ENCODE data around the gene PKMYT1. TPM values are rescaled to one million over a fixed set of nuclear protein-coding genes. Genes with fewer than 3 reads are reported as not detected.

PKMYT1 gene
- total RNA-seq, 8 experiments from 2014 or later, result 0.36 to 48.7 (median 3.6) TPM

- Histone ChIP-seq H3K4me3 (no peak overlapping the region), H3K4me1 (replicated peaks in 1 of 2) (peaks cover 12 to 28% of the 10 kb centered on the region in 2 donors), H3K27ac (no peak overlapping the region)
- 60 to 100% (median 85%) methylated on average over 2 to 6 of the region's 15 CpGs; no CpG with 5 or more reads in 6 of the 10 experiments for WGBS, 10 experiments
- in situ Hi-C loops (cut with MboI; ENCODE audit: low pct_unique_long_range_greater_than_20kb in 2 of 9, low sequenced_read_pairs in 9 of 9, unreplicated experiment in 9 of 9), result no loop called here
- no peak for ATAC-seq (replicated peaks in 6 of 8)
These were observed 5.7 kb upstream of the PKMYT1 start for GRCh38 chr16:2985893-2986355.

- no peak overlapping the region for H3K27ac ChIP-seq
- in situ Hi-C loops (cut with MboI; ENCODE audit: low pct_unique_long_range_greater_than_20kb in 2 of 9, low sequenced_read_pairs in 9 of 9, unreplicated experiment in 9 of 9), result no loop called here
- WGBS, 10 experiments, result 100% methylated on average over 1 of the region's 9 CpGs; no CpG with 5 or more reads in 9 of the 10 experiments
These were observed 5.2 kb upstream of the PKMYT1 start for GRCh38 chr16:2985462-2985861.

GRCh38 chr16:2983706-2984136, 3.5 kb upstream of the PKMYT1 start:
- Histone ChIP-seq H3K27ac (no peak overlapping the region), H3K4me1 (replicated peaks in 1 of 2) (peaks cover 14 to 32% of the 10 kb centered on the region in 2 donors), H3K4me3 (peak overlapping the region; percentile 0 to 25 (median 16))
- in situ Hi-C loops (cut with MboI; ENCODE audit: low pct_unique_long_range_greater_than_20kb in 2 of 9, low sequenced_read_pairs in 9 of 9, unreplicated experiment in 9 of 9), result no loop called here
- peak; percentile 39 to 72 (median 66) for ATAC-seq (replicated peaks in 6 of 8)
- WGBS, 10 experiments, result 0 to 69% (median 29%) methylated on average over 1 to 15 of the region's 42 CpGs; no CpG with 5 or more reads in 4 of the 10 experiments

More at GRCh38 chr16:2985462-2985861, 5.2 kb upstream of the PKMYT1 start:
- Histone ChIP-seq H3K4me3 (no peak overlapping the region), H3K4me1 (replicated peaks in 1 of 2) (peaks cover 14 to 29% of the 10 kb centered on the region in 2 donors)
- ATAC-seq (replicated peaks in 6 of 8), result no peak

GRCh38 chr16:2982402-2982801, 2.2 kb upstream of the PKMYT1 start:
- ATAC-seq (replicated peaks in 6 of 8), result peak in 1 of 8 experiments; percentile 37
- Histone ChIP-seq H3K4me1 (replicated peaks in 1 of 2) (peaks cover 7 to 19% of the 10 kb centered on the region in 2 donors), H3K4me3 (no peak overlapping the region), H3K27ac (no peak overlapping the region)
- in situ Hi-C loops (cut with MboI; ENCODE audit: low pct_unique_long_range_greater_than_20kb in 2 of 9, low sequenced_read_pairs in 9 of 9, unreplicated experiment in 9 of 9), result no loop called here
- 29 to 89% (median 63%) methylated on average over 2 to 5 of the region's 5 CpGs; no CpG with 5 or more reads in 2 of the 10 experiments for WGBS, 10 experiments

GRCh38 chr16:2981899-2982250, 1.6 kb upstream of the PKMYT1 start:
- ATAC-seq (replicated peaks in 6 of 8), result no peak
- in situ Hi-C loops (cut with MboI; ENCODE audit: low pct_unique_long_range_greater_than_20kb in 2 of 9, low sequenced_read_pairs in 9 of 9, unreplicated experiment in 9 of 9), result no loop called here
- 0% methylated on average over 1 of the region's 4 CpGs; no CpG with 5 or more reads in 8 of the 10 experiments for WGBS, 10 experiments
- Histone ChIP-seq H3K27ac (no peak overlapping the region), H3K4me1 (replicated peaks in 1 of 2) (peaks cover 7 to 15% of the 10 kb centered on the region in 2 donors), H3K4me3 (no peak overlapping the region)

- no peak for ATAC-seq (replicated peaks in 6 of 8)
- H3K4me3 ChIP-seq, result peak overlapping the region in 3 of 5 donors; percentile 48 to 77 (median 58)
- no peak overlapping the region for H3K27ac ChIP-seq
- in situ Hi-C loops (cut with MboI; ENCODE audit: low pct_unique_long_range_greater_than_20kb in 2 of 9, low sequenced_read_pairs in 9 of 9, unreplicated experiment in 9 of 9), result no loop called here
- 50 to 100% (median 62%) methylated on average over 1 to 22 of the region's 33 CpGs; no CpG with 5 or more reads in 3 of the 10 experiments for WGBS, 10 experiments
- H3K4me1 ChIP-seq (replicated peaks in 1 of 2), result peaks cover 7 to 15% of the 10 kb centered on the region in 2 donors
These were observed 1.1 kb upstream of the PKMYT1 start for GRCh38 chr16:2981177-2981898.

GRCh38 chr16:2979669-2980226, 498 bp downstream of the PKMYT1 start:
- ATAC-seq (replicated peaks in 6 of 8), result peak in 3 of 8 experiments; percentile 9 to 29 (median 10)
- in situ Hi-C loops (cut with MboI; ENCODE audit: low pct_unique_long_range_greater_than_20kb in 2 of 9, low sequenced_read_pairs in 9 of 9, unreplicated experiment in 9 of 9), result no loop called here
- H3K4me1 ChIP-seq (replicated peaks in 1 of 2), result peaks cover 7 to 15% of the 10 kb centered on the region in 2 donors
- peak overlapping the region; percentile 48 to 77 (median 61) for H3K4me3 ChIP-seq
- no peak overlapping the region for H3K27ac ChIP-seq
- WGBS, 10 experiments, result 0 to 4% methylated on average over 1 to 7 of the region's 43 CpGs; no CpG with 5 or more reads in 8 of the 10 experiments

- Histone ChIP-seq H3K4me1 (replicated peaks in 1 of 2) (peaks cover 7 to 15% of the 10 kb centered on the region in 2 donors), H3K27ac (no peak overlapping the region), H3K4me3 (no peak overlapping the region)
- ATAC-seq (replicated peaks in 6 of 8), result no peak
- in situ Hi-C loops (cut with MboI; ENCODE audit: low pct_unique_long_range_greater_than_20kb in 2 of 9, low sequenced_read_pairs in 9 of 9, unreplicated experiment in 9 of 9), result no loop called here
- WGBS, 10 experiments, result 57 to 100% (median 88%) methylated on average over 1 to 3 of the region's 6 CpGs; no CpG with 5 or more reads in 3 of the 10 experiments
These were observed 2.8 kb downstream of the PKMYT1 start for GRCh38 chr16:2977440-2977839.

GRCh38 chr16:2976673-2977072, 3.6 kb downstream of the PKMYT1 start:
- peaks cover 7 to 12% of the 10 kb centered on the region in 2 donors for H3K4me1 ChIP-seq (replicated peaks in 1 of 2)
- WGBS, 10 experiments, result no CpG with 5 or more reads among the region's 15 CpGs
- ATAC-seq (replicated peaks in 6 of 8), result no peak

GRCh38 chr16:2976201-2976600, 4.0 kb downstream of the PKMYT1 start:
- in situ Hi-C loops (cut with MboI; ENCODE audit: low pct_unique_long_range_greater_than_20kb in 2 of 9, low sequenced_read_pairs in 9 of 9, unreplicated experiment in 9 of 9), result no loop called here
- Histone ChIP-seq H3K27ac (no peak overlapping the region), H3K4me3 (no peak overlapping the region), H3K4me1 (replicated peaks in 1 of 2) (peaks cover 5 to 7% of the 10 kb centered on the region in 2 donors)
- no peak for ATAC-seq (replicated peaks in 6 of 8)
- 90 to 100% methylated on average over 2 to 5 of the region's 7 CpGs; no CpG with 5 or more reads in 8 of the 10 experiments for WGBS, 10 experiments

More at GRCh38 chr16:2976673-2977072, 3.6 kb downstream of the PKMYT1 start:
- H3K4me3 ChIP-seq, result no peak overlapping the region
- in situ Hi-C loops (cut with MboI; ENCODE audit: low pct_unique_long_range_greater_than_20kb in 2 of 9, low sequenced_read_pairs in 9 of 9, unreplicated experiment in 9 of 9), result no loop called here
- no peak overlapping the region for H3K27ac ChIP-seq

- peaks cover 6 to 9% of the 10 kb centered on the region in 2 donors for H3K4me1 ChIP-seq (replicated peaks in 1 of 2)
- H3K4me3 ChIP-seq, result no peak overlapping the region
- ATAC-seq (replicated peaks in 6 of 8), result no peak
- in situ Hi-C loops (cut with MboI; ENCODE audit: low pct_unique_long_range_greater_than_20kb in 2 of 9, low sequenced_read_pairs in 9 of 9, unreplicated experiment in 9 of 9), result no loop called here
- WGBS, 10 experiments, result 96 to 100% (median 99%) methylated on average over 1 to 9 of the region's 28 CpGs; no CpG with 5 or more reads in 6 of the 10 experiments
- no peak overlapping the region for H3K27ac ChIP-seq
These were observed 5.0 kb downstream of the PKMYT1 start for GRCh38 chr16:2975161-2975795.

- 86 to 100% methylated on average over 1 of the region's 15 CpGs; no CpG with 5 or more reads in 8 of the 10 experiments for WGBS, 10 experiments
- ATAC-seq (replicated peaks in 6 of 8), result no peak
- H3K27ac ChIP-seq, result no peak overlapping the region
These were observed 5.8 kb downstream of the PKMYT1 start for GRCh38 chr16:2974319-2975056.

More at GRCh38 chr16:2974319-2975056, 5.8 kb downstream of the PKMYT1 start:
- in situ Hi-C loops (cut with MboI; ENCODE audit: low pct_unique_long_range_greater_than_20kb in 2 of 9, low sequenced_read_pairs in 9 of 9, unreplicated experiment in 9 of 9), result no loop called here
- Histone ChIP-seq H3K4me1 (replicated peaks in 1 of 2) (peaks cover 8% of the 10 kb centered on the region in 2 donors), H3K4me3 (no peak overlapping the region)

All from motor neuron (in vitro differentiated cells).